Fibroblast of the aortic adventitia (primary cell): ENCODE measurements around the gene DPYSL4. TPM values are rescaled to one million over a fixed set of nuclear protein-coding genes. Genes with fewer than 3 reads are reported as not detected.

Source experiments
- DNase-seq: peaks from one replicate; pipeline ENCODE4 v3.0.0-alpha.2; 2010; ENCODE audit warnings: low read depth
- H3K4me3 ChIP-seq: 2 replicates; pipeline ENCODE4 v1.5.1; 2011; ENCODE audit warnings: low read depth, mild to moderate bottlenecking, control low read depth, low read length, moderate library complexity
- CTCF ChIP-seq: IDR thresholded peaks from 2 replicates; pipeline ENCODE4 v1.5.1; 2011; ENCODE audit warnings: mild to moderate bottlenecking, low read length, control low read depth, inconsistent platforms; ENCODE audit not compliant: insufficient read depth
- total RNA-seq: library from RNA; depleted of rRNA; stranded (reverse); fragments of >200 nt; gene quantifications from 2 replicates; pipeline ENCODE4 v1.2.3, GENCODE V29; 2012; ENCODE audit warnings: low replicate concordance

DPYSL4 gene
- total RNA-seq, 1 donor, result 0.18 TPM

GRCh38 chr10:132176623-132177500, 9.9 kb upstream of the DPYSL4 start:
- no peak for DNase-seq

GRCh38 chr10:132178046-132178445, 8.7 kb upstream of the DPYSL4 start:
- no peak overlapping the region for H3K4me3 ChIP-seq
- DNase-seq, result no peak
- TF ChIP-seq CTCF, result no peak

More at GRCh38 chr10:132176623-132177500, 9.9 kb upstream of the DPYSL4 start:
- H3K4me3 ChIP-seq, result no peak overlapping the region
- no peak for TF ChIP-seq CTCF

GRCh38 chr10:132178672-132179545, 7.8 kb upstream of the DPYSL4 start:
- no peak overlapping the region for H3K4me3 ChIP-seq
- DNase-seq, result no peak
- TF ChIP-seq CTCF, result no peak

- DNase-seq, result no peak
- no peak overlapping the region for H3K4me3 ChIP-seq
- TF ChIP-seq CTCF, result no peak
These were observed 7.0 kb upstream of the DPYSL4 start for GRCh38 chr10:132179551-132180392.

GRCh38 chr10:132180736-132181135, 6.0 kb upstream of the DPYSL4 start:
- TF ChIP-seq CTCF, result no peak
- no peak overlapping the region for H3K4me3 ChIP-seq
- no peak for DNase-seq
